SU-DHL-6 (cell line): ENCODE measurements around the gene VWC2.

Experiments
- H2AFZ ChIP-seq: fragments of 200-600 bp; sonication (generic); 2 replicates; pipeline ENCODE4 v1.6.1; 2014; ENCODE audit warnings: low read depth, mild to moderate bottlenecking, moderate library complexity, mixed read lengths, antibody characterized with exemption, low read length; ENCODE audit not compliant: severe bottlenecking
- H3F3A ChIP-seq: fragments of 200-600 bp; shearing (Covaris generic); 2 replicates; pipeline ENCODE4 v1.6.0; 2016; ENCODE audit warnings: antibody characterized with exemption, mild to moderate bottlenecking; ENCODE audit not compliant: insufficient read depth
- H3K27ac ChIP-seq: fragments of 200-600 bp; sonication (generic); 2 replicates; pipeline ENCODE4 v1.5.1; 2016; ENCODE audit warnings: low read depth, mild to moderate bottlenecking, low read length, moderate library complexity, mixed read lengths
- H3K27me3 ChIP-seq: fragments of 200-600 bp; sonication (generic), shearing (Covaris generic); 2 replicates; pipeline ENCODE4 v1.6.0; 2014; ENCODE audit warnings: mild to moderate bottlenecking, low read length
- H3K36me3 ChIP-seq: fragments of 200-600 bp; sonication (generic); 2 replicates; pipeline ENCODE4 v1.6.1; 2014; ENCODE audit warnings: mild to moderate bottlenecking, low read length, mixed read lengths
- H3K4me2 ChIP-seq: fragments of 300-600, 200-600 bp; shearing (Covaris generic), sonication (generic); 2 replicates; pipeline ENCODE4 v1.6.0; 2014; ENCODE audit warnings: low read length, low read depth, mild to moderate bottlenecking; ENCODE audit not compliant: poor library complexity, severe bottlenecking
- H3K4me3 ChIP-seq: fragments of 200-600 bp; sonication (generic); 2 replicates; pipeline ENCODE4 v1.5.1; 2014; ENCODE audit warnings: antibody characterized with exemption, low read length, mild to moderate bottlenecking, mixed read lengths; ENCODE audit not compliant: insufficient read depth, poor library complexity, severe bottlenecking
- H3K79me2 ChIP-seq: fragments of 200-600 bp; sonication (generic); 2 replicates; pipeline ENCODE4 v1.6.1; 2014; ENCODE audit warnings: mild to moderate bottlenecking, low read length, moderate library complexity; ENCODE audit not compliant: insufficient read depth
- H3K9ac ChIP-seq: fragments of 200-600 bp; sonication (generic); 2 replicates; pipeline ENCODE4 v1.7.0; 2014; ENCODE audit warnings: mild to moderate bottlenecking, low read length
- H3K9me2 ChIP-seq: fragments of 200-600 bp; sonication (generic); replicated peaks from 2 replicates; pipeline ENCODE4 v1.6.1; 2014; ENCODE audit warnings: low read length; ENCODE audit not compliant: insufficient read depth
- H3K9me3 ChIP-seq: fragments of 200-600 bp; sonication (generic); 2 replicates; pipeline ENCODE4 v1.6.1; 2014; ENCODE audit warnings: low read length, mixed read lengths; ENCODE audit not compliant: insufficient read depth
- H4K20me1 ChIP-seq: fragments of 200-600 bp; sonication (generic); 2 replicates; pipeline ENCODE4 v1.6.1; 2014; ENCODE audit warnings: low read depth, mild to moderate bottlenecking, antibody characterized with exemption, low read length, moderate library complexity, mixed read lengths
- CTCF ChIP-seq: fragments of 200-600 bp; sonication (generic); IDR thresholded peaks from one replicate; pipeline ENCODE4 v1.5.1; 2017; ENCODE audit warnings: antibody characterized with exemption, mild to moderate bottlenecking, low read length, moderate library complexity; ENCODE audit not compliant: insufficient read depth, poor library complexity, severe bottlenecking
- EZH2phosphoT487 ChIP-seq: fragments of 200-600 bp; sonication (generic), shearing (Covaris generic); conservative IDR thresholded peaks from 2 replicates; pipeline ENCODE4 v1.6.1; 2018; ENCODE audit warnings: mild to moderate bottlenecking, antibody characterized with exemption, low read length, moderate library complexity, mixed read lengths

Gene VWC2

GRCh38 chr7:49773218-49773935 lies at the start of gene VWC2:
TSS of gene VWC2 (plus strand) at chr7:49773638. CDS start at chr7:49775436, 1,798 bp downstream.
- H2AFZ ChIP-seq, result no peak within 1 kb of the TSS

GRCh38 chr7:49724071-49724470 lies 49.4 kb upstream of the VWC2 start:
- H3K9ac ChIP-seq, result no peak overlapping the region
- H3K79me2 ChIP-seq, result no peaks in the 10 kb centered on the region
- H3K36me3 ChIP-seq, result no peaks in the 10 kb centered on the region
- H4K20me1 ChIP-seq, result no peaks in the 10 kb centered on the region
- H3F3A ChIP-seq, result no peaks in the 10 kb centered on the region
- H3K27ac ChIP-seq, result no peak overlapping the region
- no peaks in the 10 kb centered on the region for H3K9me3 ChIP-seq
- no peak overlapping the region for H2AFZ ChIP-seq
- TF ChIP-seq EZH2phosphoT487 (no peak), CTCF (no peak)
- no peaks in the 10 kb centered on the region for H3K9me2 ChIP-seq
- no peak overlapping the region for H3K4me3 ChIP-seq
- H3K27me3 ChIP-seq, result no peaks in the 10 kb centered on the region
- no peak overlapping the region for H3K4me2 ChIP-seq

More at GRCh38 chr7:49773218-49773935, at the start of gene VWC2:
- no peak within 1 kb of the TSS for H3K9ac ChIP-seq
- no peak for TF ChIP-seq CTCF
- TF ChIP-seq EZH2phosphoT487, result no peak
- no peaks in the 10 kb centered on the region for H3K79me2 ChIP-seq
- no peaks in the 10 kb centered on the region for H4K20me1 ChIP-seq
- no peak within 1 kb of the TSS for H3K4me3 ChIP-seq
- no peak within 1 kb of the TSS for H3K4me2 ChIP-seq
- H3K27me3 ChIP-seq, result no peaks in the 10 kb centered on the region
- no peak within 1 kb of the TSS for H3K27ac ChIP-seq
- no peaks in the 10 kb centered on the region for H3F3A ChIP-seq
- H3K36me3 ChIP-seq, result no peaks in the 10 kb centered on the region
- no peaks in the 10 kb centered on the region for H3K9me3 ChIP-seq
- no peaks in the 10 kb centered on the region for H3K9me2 ChIP-seq

GRCh38 chr7:49731836-49732235 lies 41.6 kb upstream of the VWC2 start:
- no peak for TF ChIP-seq EZH2phosphoT487
- no peak for TF ChIP-seq CTCF
- Histone ChIP-seq H3K9ac (no peak overlapping the region), H4K20me1 (no peaks in the 10 kb centered on the region), H3K27ac (no peak overlapping the region), H3K27me3 (no peaks in the 10 kb centered on the region), H3K9me2 (no peaks in the 10 kb centered on the region), H3K79me2 (no peaks in the 10 kb centered on the region), H2AFZ (no peak overlapping the region), H3F3A (no peaks in the 10 kb centered on the region), H3K36me3 (no peaks in the 10 kb centered on the region), H3K4me2 (no peak overlapping the region), H3K4me3 (no peak overlapping the region), H3K9me3 (no peaks in the 10 kb centered on the region)
